Right forelimb (tissue), 1 donor: ENCODE measurements around the gene SHROOM1.
"Not testable (repeated sequence)": the region's sequence is repeated elsewhere in the genome, so short reads cannot be mapped to it uniquely, and the experiment has no call there.

Experiments
- DNase-seq: peaks from one replicate; pipeline ENCODE4 v3.0.0-alpha.2; 2018

SHROOM1 gene

GRCh38 chr5:132824426-132824825 lies 6.0 kb downstream of the SHROOM1 start:
- DNase-seq = no peak

DNA sequence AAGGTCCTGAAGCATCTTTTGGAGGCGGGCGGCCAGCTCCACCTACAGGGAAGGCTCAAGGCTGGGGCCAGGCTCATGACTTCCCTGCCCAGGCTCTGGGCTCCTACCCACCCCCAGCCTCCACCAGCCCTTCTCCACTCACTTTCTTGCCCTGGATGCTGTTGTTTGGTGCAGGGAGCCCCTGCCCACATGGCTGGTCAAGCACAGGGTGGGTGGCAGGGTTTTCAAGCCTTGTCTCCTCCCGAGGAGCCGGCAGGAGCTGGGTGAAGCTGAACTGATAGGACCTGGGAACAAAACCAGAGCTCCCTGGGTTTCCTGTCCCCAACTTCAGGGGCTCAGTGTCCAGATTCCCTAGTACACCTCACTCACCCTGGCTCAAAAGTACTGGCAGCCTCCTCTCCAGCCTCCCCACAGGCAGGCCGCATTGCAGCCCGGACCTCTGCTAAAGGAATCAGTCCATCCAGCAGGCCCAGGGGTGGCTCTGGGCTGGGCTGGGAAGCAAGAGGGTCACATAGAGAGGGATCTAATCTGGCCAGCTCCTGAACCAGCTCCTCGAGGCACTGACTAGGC lies 6.9 kb downstream of the SHROOM1 start:
- DNase-seq = no peak

DNA sequence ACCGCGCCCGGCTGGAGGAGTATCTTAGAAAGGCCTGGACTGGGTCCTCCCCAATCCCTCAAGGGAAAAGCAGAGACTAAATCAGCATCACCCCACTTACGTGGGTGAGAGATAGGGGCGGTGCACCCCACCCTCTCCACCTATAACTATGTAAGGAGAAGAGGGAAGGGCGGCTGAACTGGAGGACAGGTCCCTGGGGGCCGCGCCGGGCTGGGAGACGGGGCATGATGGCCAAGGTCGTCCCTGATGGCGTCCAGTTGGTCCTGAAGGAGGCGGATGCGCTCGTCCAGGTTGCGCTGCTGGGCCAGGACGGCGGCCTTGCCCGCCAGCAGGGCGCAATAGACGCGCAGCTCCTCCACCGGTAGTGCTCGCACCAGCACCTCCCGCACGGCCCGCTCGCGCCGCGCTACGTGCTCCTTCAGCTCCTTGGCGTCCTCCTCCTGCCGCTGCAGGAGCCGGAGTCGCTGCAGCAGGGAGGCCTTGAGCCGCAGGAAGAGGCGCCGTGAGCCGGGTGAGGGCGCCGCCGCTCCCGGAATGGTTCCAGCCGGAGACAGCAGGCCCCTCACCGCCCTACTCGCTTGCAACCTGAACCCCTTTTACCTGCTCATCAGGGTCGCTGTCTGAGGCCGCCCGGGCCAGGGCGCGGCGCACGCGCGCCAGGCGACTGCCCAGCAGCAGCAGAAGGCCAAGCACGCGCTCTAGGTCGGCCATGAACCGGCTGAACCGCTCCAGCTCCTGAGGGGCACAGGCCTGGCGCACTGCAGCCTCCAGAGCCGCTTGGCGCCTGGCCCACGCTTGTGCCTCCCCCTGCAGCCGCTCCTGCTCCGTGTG lies 7.6 kb downstream of the SHROOM1 start:
- peak; percentile 66 for DNase-seq

- no peak for DNase-seq
Measured at GRCh38 chr5:132821791-132822190, 8.7 kb downstream of the SHROOM1 start.

- DNase-seq = no peak
Measured at GRCh38 chr5:132821350-132821749, 9.1 kb downstream of the SHROOM1 start.

DNA sequence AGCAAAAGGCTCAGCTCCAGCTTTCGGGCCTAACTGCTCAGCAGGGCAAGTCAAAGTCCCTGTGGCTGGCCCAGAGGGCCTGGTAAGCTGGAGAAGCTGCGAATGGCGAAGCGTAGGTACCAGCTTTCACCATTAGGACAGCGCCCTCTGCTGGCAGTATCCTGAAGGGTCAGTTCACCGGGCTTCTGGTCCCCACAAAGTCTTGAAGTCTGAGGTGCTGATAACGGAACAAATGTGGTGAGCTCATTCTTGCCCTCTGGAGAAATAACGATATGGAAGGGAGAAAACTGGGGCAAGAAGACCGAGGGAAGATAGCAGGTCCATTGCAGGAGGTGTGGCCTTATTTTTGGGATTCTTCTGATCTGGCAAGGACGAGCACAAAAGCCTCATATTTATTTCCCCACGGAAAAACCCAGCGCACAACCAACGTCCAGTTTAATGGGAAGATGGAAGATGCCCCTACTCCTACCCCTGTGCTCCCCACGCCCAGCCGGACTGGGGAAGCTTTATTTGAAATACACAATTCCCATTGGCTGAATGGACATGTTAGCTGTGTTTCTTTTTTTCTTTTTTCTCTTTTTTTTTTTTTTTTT lies 10.2 kb downstream of the SHROOM1 start:
- DNase-seq = peak; percentile 82

- DNase-seq = no peak
Measured at GRCh38 chr5:132819468-132819867, 11.0 kb downstream of the SHROOM1 start.

DNA sequence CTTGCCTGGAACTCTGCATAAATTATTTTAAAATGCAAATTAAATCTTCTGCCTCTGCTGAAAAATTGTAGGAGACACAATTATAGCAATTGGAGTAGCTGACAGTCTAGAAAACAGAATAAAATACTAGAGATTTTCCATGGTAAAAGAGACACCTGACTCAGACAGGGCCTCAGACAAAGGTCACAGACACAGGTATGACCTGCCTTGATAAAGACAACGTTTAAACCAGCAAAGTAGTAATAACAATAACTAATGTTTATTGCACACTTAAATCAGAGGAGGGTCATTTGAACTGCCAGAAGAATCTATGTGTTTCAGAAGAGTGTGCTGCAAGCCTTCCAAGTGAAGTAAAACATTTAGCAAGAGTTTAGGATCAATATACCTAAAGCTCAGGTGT lies 13.4 kb downstream of the SHROOM1 start:
- no peak for DNase-seq

DNA sequence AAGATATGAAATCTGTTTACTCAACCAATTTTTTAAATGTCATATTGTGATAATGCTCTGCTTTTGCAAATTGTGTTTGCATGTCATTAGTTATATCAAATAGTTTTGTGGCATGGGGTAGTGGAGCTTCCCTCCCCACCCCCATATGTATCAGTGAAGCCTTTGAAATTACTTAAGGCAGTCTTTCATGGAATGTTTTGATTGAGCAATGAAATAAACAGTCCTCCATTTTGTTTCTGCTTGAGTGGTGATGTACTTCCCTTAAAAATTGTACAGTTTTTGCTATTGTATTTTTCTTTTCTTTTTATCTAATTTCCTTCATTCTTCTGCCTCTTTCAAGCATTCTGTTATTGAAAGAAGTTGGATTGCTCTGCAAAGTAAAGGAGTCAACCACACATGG lies 13.9 kb downstream of the SHROOM1 start:
- no peak for DNase-seq

- DNase-seq = no peak
Measured at GRCh38 chr5:132816083-132816482, 14.4 kb downstream of the SHROOM1 start.

DNA sequence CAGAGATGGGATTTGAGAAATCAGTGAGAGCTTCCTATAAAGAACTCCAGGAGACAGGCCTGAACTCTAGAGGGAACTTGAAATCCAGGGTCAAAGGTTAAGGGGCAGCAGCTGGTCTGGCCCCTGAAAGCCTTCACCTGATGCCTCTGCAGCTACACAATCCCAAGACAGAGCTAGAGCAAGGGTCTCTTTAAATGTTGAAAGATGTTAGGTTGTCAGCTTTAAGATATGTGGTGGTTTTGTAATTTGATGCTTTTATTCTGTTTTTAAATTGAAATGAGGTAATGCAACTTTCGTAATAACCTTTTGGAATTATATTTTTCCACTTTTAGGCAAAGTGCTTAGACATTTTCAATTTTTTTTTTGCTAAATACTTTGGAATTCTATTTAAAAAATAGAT lies 15.0 kb downstream of the SHROOM1 start:
- no peak for DNase-seq

- DNase-seq = no peak
Measured at GRCh38 chr5:132814503-132815294, 15.7 kb downstream of the SHROOM1 start.

DNA sequence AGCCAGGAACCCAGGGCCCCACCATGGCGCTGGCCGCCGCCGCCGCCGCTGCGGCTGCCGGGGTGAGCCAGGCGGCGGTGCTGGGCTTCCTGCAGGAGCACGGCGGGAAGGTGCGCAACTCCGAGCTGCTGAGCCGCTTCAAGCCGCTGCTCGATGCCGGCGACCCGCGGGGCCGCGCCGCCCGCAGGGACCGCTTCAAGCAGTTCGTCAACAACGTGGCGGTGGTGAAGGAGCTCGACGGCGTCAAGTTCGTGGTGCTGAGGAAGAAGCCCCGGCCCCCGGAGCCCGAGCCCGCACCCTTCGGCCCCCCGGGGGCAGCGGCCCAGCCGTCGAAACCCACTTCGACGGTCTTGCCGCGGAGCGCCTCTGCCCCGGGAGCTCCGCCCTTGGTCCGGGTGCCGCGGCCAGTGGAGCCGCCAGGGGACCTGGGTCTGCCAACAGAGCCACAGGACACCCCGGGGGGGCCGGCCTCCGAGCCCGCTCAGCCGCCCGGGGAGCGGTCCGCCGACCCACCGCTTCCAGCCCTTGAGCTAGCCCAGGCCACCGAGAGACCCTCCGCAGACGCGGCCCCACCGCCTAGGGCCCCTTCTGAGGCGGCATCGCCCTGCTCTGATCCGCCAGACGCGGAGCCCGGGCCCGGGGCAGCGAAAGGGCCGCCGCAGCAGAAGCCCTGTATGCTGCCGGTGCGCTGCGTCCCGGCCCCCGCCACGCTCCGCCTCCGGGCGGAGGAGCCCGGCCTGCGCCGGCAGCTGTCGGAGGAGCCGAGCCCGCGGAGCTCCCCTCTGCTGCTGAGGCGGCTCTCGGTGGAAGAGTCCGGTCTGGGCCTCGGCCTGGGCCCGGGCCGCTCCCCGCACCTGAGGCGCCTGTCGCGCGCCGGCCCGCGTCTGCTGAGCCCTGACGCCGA lies 16.6 kb downstream of the SHROOM1 start:
- DNase-seq = no peak

- no peak for DNase-seq
Measured at GRCh38 chr5:132812781-132813598, 17.5 kb downstream of the SHROOM1 start, which contains the start of gene SOWAHA. TSS of gene SOWAHA (plus strand) at chr5:132813302. CDS start at chr5:132813622, 320 bp downstream.

DNA sequence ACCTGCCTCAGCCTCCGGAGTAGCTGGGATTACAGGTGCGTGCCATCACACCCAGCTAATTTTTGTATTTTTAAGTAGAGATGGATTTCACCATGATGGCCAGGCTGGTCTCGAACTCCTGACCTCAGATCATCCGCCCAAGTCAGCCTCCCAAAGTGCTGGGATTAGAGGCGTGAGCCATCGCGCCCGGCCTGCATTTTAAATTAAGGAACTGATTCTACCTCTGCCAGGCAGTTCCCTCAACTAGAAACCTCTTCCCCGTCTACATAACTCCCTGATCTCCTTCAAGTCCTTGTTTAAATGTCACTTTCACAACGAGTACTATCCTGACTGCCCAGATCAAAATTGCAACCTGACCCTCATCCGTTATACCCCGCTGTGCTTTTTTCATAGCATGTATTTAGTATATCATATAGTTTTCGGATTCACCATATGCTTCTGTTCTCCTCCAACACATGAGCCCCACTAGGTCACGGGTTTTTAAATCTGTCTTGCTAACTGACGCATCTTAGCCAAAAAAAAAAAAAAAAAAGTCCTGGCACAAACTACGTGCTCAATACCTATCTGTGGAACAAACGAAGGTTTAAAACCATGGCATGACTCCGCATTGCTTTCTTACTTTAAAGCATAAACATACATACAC lies 18.2 kb downstream of the SHROOM1 start:
- DNase-seq = no peak

- DNase-seq = no peak
Measured at GRCh38 chr5:132810605-132811004, 19.8 kb downstream of the SHROOM1 start.

- no peak for DNase-seq
Measured at GRCh38 chr5:132808866-132809265, 21.6 kb downstream of the SHROOM1 start.

GRCh38 chr5:132808448-132808847 lies 22.0 kb downstream of the SHROOM1 start:
- DNase-seq = no peak

DNA sequence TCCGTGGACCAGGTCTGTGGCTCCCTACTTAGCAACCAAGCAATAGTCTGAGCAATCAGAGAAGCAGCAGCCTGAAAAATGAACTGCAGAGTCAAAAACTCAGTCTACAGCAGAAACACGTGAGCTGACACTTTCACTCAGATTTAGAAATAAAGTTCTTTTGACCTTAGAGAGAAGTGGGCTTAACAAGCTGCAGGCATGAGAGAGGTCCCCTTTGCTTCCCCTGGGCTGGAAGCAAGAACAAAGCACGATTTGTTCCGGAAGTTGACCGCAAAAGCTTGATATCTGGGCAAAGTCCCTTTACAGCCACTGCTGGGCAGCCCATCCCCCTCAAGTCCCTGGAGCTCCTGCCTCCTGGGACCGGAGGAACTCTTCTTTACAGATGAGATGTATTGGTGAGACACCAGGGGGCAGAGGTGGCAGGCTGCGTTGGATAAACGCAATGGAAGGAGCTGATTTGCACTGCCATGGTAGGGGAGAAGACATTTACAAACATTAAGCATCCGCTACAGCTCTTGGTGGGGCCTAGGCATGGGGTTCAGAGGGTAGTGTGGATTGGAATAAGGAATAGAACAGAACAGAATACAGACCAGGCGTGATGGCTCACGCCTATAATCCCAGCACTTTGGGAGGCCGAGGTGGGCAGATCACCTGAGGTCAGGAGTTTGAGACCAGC lies 23.1 kb downstream of the SHROOM1 start:
- no peak for DNase-seq

DNA sequence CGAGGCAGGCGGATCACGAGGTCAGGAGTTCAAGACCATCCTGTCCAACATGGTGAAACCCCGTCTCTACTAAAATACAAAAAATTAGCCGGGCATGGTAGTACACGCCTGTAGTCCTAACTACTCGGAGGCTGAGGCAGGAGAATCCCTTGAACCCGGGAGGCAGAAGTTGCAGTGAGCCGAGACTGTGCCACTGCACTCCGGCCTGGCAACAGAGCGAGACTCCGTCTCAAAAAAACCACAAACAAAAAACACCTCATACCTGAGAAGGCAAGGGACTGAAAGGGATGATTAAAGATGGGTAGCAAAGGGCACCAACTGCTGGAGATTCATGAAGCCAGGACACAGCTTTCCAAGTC lies 23.7 kb downstream of the SHROOM1 start:
- DNase-seq = not testable (repeated sequence)
